Measurements from ENCODE around the gene LMAN2.
A peak's percentile ranks its signal among the peaks of the same experiment; 100 is the strongest.
"Not testable (repeated sequence)": the region's sequence is repeated elsewhere in the genome, so short reads cannot be mapped to it uniquely, and the experiment has no call there.

Gene LMAN2

DNA sequence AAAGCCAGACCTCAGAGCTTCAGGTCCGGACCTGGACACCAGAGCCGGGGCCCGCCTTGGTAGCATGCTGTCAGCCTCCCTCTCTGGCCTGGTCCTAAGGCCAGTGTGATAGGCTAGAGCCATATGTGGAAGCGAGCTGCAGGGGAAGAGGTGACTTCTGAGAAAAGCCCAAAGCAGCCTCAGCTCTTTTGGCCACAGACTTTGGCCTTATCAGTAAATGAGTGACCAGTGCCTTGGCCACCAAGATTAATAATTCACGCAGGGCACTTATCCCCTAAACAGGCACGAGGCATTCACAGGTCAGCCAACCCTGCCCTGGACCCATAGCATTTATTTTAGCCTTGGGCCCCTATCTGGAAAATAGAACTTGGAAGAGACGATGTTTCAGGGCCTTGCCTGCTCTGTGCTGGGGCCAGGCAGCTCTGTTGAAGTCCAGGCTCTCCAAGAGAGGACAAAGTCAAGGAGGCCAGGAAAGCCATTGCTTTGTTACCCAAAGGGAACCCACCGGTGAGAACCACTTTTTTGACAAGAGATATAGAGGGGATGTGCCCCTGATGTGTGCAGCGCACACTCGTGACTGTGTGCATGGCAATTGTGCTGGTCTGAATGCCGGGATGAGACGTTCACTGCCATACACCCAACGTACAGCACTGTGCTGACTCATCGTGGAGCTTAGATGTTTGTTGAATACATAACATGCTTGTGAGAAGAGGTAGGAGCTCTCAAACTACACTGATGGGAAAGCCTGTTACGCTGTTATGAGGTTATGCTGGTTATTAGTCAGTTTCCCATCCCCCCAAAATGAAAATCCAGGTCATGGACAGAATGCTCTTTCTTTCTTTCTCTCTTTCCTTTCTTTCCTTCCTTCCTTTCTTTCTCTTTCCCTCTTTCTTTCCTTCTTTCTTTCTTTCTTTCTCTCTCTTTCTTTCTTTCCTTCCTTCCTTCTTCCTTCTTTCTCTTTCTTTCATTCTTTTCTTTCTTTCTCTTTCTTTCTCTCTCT, 27.7 kb upstream of the LMAN2 start:
- DNase-seq (ENCODE audit: low read depth in 3 of 3), result no peak

DNA sequence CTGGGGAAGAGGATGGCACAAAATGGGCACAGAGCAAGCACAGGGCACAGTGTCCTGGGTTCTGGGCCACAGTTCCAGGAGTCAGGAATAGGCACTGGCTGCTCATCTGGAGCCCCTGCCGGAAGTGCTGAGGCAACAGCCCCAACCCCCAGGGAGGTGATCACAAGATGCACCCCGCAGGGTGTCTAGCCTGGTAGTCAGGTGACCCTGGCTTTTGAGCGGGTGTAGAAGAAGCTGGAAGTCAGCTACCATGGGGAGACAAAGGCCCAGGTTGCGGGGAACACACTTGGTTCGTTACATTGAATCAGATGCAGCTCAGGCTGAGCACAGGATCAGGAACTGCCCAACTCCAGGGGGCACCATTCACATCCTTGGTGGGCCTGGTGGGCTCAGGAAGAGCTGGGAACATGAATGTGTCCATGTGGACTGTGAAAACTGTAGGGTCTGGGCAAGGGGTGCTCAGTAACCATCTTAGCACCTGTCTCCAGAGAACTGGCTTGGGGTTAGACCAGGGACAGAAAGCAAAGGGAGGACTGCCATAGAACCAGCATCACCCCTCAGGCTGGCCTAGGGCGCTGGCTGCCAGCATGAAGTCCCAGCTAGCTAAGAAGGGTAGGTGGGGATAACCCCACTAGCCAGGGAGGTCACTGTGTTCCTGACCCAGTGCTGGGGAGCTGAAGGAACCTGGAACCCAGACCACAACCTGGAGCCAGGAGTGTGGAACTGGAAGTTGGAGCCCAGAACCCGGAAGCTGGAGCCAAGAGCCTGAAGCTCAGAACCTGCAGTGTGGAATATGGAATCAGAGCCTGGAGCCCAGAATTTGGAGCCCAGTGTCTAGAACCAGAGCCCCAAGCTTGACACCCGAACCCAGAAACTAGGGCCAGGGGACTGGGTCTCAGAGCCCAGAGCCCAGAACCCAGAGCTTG, 26.6 kb upstream of the LMAN2 start:
- no peak for DNase-seq (ENCODE audit: low read depth in 3 of 3)

DNA sequence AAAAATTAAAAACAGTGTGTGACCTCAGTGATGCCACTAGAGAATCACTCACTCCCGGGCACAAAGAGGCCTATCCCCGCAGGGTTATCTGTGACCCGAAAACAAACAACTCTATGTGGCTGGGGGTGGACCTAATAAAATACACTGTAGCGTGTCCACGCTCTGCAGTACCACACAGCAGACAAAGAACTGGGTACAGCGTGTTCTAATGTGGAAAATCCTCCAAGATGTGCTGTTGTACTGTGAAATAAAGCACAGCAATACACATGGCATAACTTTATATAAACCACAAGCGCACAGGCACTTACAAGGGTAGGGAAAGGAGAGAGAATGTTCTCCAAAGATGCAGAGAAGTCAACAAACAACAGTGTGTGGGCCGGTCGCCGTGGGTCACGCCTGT, 24.6 kb upstream of the LMAN2 start:
- no peak for DNase-seq (ENCODE audit: low read depth in 3 of 3)

DNA sequence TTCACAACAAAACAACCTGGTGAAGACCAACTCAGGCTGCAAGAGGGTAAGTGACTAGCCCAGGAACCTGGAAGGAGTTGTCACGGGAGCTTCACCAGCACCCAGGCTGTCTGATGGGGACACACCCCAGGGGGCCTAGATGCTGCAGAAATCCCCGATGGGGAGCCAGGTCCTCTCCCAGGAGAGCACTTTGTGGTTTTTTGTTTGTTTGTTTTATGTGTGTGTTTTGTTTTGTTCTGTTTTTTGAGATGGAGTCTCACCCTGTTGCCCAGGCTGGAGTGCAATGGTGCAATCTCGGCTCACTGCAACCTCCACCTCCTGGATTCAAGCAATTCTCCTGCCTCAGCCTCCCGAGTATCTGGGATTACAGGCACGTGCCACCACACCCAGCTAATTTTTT, 24.0 kb upstream of the LMAN2 start:
- not testable (repeated sequence) for DNase-seq (ENCODE audit: low read depth in 3 of 3)

DNA sequence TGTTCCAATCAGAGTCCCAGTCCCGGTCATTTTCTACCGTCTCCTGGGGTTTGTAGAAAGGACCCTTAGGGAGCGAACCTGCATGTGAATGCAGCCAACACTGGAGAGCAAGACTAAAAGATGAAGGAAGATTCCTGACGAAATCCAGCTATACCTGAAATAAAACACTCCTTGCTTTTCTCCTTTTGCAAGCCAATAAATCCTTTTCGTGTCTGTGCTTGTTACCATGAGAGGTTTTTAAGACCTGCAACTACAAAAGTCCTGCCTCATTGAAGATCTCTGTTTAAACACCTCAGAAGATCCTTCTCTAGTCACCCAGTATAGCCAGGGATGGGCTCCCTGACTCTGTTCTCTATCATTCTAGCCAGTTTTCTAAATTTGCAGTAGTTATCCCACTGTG, 22.7 kb upstream of the LMAN2 start:
- DNase-seq (ENCODE audit: low read depth in 3 of 3), result no peak

DNA sequence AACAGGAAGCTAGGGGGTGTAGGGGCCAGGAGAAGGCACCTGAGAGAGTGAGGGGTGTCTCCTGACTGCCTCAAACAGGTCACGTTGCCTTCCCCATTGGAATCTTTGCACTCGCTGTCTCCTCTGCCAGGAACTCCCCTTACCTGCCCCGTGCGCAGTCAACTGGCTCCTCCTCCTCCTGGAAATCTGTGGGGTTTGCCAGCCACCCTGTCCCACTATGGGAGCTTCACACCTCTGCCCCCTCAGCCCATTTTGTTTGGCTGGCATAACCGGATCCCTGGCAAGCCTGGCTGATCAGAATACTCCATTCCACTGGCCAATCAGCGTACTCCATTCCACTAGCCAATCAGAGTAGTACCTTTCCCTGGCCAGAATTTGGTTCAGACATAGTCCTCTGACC, 22.3 kb upstream of the LMAN2 start:
- no peak for DNase-seq (ENCODE audit: low read depth in 3 of 3)

DNA sequence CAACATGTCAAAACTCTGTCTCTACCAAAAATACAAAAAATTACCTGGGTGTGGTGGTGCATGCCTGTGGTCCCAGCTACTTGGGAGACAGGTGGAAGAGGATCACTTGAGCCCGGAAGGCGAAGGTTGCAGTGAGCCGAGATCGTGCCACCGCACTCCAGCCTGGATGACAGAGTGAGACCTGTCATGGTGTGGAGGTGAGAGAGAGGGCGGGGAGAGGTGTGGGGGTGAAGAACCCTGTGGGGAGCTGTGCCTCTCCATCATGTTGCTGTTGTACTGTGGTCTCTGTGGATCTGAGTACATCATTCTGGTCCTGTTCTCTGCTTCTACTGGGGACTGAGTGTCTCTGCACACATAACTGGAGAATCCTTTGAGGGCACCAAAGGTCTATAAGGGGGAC, 21.4 kb upstream of the LMAN2 start:
- DNase-seq (ENCODE audit: low read depth in 3 of 3), result no peak

DNA sequence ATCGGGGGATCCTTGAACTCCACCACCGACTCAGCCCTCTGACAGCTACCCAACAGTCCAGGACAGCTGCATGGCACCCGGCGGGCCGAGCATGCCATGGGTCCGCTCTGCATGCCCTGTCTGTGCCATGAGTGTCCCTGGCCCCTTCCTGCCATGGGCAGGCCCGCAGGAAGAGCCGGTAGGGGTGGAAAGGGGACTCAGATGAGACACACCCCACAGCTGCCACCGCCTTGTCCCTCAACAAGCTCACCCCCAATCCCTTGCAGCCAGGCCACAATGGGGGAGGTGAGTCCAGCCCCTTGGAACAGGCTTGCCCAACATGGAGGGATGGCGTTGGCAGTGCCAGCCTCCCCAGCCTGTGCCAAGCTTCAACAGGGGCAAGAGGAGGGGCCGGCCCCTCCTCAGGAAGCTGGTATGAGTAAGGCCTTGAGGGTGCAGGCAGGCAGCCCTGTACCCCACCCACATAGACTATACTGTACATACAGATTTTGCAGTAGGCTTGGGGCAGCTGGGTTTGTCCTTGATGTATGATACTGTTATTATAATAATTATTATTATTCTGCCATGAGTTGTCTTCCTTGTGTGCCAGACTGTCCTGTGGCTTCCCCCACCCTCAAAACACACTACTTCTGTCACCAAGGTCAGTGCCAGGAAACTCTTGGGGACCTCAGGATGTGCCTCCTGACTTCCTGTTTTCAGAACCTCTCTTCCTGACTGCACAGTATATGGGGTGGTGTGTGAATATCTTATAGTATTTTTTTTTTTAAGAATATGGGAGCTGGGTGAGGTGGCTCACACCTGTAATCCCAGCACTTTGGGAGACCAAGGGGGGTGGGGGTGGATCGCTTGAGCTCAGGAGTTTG, 20.8 kb upstream of the LMAN2 start:
- no peak for DNase-seq (ENCODE audit: low read depth in 3 of 3)

DNA sequence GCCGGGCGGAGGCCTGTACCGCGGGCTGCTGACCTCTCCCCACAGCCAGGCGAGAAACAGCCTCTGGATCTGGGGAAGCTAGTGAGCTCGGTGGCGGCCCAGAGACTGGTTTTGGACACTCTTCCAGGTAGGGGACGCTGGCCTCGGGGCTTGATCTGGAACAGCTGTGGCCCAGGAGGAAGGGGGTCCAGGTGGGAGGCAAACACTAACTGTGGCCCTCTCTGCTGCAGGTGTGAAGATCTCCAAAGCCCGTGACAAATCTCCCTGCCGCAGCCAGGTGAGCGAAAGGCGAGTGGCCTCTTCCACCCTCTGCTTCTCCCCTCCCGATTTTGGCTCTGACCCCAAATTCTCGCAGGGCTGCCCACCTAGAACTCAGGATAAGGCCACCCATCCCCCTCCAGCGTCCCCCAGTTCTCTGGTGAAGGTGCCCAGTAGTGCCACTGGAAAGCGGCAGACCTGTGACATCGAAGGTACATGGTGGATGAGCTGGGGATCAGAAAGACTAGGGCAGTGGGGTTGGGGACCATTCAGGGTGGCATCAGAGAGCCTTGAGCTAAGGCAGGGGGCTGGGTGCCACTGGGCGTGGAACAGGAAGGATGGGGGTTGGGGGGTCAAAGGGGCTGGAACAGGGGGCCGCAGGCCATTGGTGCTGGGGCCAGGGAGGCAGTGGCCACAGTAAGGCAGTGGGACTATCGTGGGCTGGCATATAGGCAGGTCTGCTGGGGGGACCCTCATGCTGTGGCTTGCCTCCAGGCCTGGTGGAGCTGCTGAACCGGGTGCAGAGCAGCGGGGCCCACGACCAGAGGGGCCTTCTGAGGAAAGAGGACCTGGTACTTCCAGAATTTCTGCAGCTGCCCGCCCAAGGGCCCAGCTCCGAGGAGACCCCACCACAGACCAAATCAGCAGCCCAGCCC, 19.9 kb upstream of the LMAN2 start:
- DNase-seq (ENCODE audit: low read depth in 3 of 3), result no peak

DNA sequence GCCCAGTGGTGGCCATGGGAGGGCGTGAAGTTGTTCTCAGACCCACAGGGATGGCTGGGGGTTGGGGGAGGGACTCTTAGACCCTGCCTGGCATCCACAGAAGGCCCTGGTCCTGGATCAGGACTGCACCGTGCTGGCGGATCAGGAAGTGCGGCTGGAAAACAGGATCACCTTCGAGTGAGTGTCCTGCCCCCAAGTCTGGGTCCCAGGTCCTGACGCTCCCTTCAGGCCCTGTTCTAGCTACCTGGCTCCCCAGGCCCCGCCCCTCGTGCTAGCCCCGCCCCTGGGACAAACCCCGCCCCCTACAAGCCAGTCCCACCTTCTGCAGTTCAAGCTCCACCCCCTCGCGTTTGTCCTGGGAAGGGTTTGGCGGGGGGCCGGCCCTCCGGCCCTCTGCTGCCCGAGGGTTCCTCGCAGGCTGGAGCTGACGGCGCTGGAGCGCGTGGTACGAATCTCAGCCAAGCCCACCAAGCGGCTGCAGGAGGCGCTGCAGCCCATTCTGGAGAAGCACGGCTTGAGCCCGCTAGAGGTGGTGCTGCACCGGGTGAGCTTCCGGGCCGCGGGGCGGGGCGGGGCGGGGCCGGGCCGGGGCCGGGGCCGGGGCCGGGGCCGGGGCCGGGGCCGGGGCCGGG, 19.1 kb upstream of the LMAN2 start:
- DNase-seq (ENCODE audit: low read depth in 3 of 3), result peak in 1 of 3 experiments; percentile 49

DNA sequence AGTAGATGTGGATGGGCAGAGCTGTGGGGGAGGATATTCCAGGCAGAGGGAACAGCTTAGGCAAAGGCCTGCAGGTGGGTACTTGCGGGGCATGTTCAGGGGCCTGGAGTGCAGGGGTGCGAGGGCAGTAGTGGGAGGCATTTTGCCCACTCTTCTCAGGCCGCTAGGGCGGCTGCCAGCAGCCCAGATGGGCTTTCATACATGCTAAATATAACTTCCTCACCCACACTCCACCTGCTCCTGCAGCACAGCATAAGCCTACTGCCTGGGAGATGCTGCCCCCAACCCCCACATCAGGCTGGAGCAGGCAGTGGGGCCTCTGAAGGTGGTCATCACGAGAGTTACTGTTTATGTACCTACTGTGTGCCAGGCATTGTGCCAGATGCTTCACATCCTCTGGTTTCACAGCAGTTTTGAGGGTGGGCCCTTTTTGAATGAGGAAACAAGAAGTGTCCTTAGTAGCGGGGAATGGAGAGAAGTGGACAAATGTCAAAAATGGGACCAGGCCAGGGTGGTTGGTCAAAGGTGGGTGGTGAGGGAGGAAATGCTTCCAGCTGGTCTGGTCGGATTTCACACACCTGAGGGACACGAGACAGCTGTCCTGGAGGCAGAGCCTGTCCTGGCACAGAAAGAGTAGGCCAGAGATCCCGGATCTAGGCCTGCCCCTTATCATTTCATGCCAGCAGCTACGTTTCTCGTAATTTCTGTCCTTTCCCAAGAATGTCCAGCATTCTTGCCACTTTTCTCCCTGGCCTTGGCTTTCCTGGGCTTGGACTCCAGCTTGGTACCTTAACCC, 18.4 kb upstream of the LMAN2 start:
- no peak for DNase-seq (ENCODE audit: low read depth in 3 of 3)

DNA sequence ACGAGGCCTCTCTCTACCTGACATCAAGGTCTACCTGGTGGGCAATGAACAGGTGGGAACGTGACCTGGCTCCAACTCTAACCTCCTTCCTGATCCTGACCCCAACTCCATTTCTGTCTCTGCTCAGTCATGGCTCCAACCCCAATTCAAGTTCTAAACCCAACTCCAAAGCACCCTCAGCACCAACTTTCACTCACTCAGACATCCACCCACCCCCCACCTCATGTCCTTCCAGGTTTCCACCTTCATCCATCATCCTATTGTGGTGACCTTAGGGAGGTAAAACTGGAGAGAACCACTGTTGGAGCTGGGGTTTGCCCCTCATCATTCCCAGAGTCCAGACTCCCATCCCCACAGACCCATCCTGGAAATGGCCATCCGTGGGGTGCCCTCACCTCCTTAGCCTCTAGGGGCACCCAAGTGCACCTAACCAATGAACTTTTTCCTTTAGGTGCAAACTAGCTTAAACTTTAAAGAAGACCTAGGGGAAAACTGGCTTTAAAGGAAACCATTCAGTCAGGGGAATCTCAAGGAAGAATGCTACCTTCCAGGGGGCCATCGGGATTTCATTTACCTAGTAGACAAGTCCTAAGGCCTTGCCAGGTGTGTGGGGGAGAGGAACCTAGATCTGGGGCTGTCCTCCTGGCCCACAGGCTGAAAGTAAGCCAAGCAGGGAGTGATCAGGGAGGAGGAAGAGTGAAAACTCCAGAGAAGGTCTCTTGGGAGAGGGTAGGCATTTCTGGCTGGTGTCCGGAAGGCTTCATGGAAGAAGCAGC, 17.6 kb upstream of the LMAN2 start:
- no peak for DNase-seq (ENCODE audit: low read depth in 3 of 3)

DNA sequence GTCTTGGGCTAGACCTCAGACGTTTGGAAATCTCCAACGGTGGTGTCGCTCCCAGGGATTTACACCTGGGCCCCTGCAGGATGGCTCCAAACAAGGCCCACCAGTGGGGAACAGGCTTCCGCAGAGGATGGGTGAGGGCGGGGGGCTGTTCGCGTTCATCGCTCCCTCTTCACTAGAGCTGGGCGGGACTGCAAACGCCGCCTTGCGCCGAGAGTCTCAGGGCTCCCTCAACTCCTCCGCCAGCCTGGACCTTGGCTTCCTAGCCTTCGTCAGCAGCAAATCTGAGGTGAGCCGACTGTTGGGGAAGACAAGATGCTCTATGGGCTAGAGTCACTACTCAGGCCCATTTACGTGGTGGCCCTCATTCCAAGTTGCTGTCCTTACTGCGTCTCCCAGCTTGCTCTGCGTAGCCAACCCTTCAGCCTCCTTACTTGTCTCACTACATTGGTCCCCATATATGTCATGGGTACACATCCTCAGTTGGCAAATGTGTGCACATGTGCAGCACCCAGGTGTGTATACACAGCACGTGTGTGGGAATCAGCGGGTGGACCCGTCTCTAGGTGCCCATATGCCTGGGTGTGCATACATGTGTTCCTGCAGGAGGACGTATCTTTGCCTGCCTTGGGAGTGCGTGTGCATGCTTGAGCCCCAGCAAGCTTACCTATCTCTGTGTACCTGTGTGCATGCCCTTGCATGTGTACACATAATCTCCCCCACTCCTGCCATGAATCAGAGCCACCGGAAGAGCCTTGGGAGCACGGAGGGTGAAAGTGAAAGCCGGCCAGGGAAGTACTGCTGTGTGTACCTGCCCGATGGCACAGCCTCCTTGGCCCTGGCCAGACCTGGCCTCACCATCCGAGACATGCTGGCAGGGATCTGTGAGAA, 16.8 kb upstream of the LMAN2 start:
- no peak for DNase-seq (ENCODE audit: low read depth in 3 of 3)

DNA sequence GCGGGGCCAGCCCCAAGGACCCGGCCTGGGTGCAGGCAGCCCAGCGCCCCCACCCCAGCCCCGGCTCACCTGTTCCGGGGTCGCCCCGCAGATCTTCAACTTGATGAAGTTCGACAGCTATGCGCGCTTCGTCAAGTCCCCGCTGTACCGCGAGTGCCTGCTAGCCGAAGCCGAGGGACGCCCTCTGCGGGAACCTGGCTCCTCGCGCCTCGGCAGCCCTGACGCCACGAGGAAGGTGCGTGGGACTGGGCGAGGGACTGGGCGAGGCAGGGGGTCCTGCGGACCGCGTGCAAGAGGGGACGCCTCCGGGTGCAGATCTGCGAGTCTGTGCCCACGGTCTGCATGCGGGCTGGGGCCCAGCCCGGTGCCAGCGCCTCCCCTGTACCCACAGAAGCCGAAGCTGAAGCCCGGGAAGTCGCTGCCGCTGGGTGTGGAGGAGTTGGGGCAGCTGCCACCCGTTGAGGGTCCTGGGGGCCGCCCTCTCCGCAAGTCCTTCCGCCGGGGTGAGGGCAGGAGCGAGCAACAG, 15.9 kb upstream of the LMAN2 start:
- no peak for DNase-seq (ENCODE audit: low read depth in 3 of 3)

DNA sequence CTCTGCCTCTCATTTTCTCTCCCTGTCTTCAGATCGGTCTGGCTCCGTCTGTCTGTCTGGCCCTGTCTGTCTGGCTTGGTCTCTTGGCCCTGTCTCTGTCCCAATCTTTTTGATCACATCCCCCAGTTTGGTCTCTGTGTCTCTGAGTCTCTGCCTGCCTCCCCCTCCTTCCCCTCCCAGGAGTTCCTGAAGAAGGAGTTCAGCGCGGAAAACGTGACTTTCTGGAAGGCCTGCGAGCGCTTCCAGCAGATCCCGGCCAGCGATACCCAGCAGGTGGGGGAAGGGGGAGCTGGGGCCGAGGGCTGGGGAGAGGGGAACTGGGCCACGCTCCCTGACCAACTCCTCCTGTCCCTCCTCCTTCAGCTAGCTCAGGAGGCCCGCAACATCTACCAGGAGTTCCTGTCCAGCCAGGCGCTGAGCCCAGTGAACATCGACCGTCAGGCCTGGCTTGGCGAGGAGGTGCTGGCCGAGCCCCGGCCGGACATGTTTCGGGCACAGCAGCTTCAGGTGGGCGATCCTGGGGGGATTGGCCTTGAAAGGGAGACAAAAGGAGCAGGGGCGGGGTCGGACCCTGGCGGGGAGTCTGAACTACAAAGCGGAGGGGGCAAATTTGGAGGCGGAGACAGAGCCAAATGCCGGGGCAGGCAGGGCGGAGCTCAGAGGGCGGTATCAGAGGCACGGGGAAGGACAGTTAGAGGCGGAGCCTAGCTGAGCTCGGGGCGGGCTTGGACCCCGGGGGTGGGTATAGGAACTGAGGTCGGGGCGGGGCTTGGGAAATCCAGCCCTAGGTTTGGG, 15.3 kb upstream of the LMAN2 start:
- DNase-seq (ENCODE audit: low read depth in 3 of 3), result no peak

DNA sequence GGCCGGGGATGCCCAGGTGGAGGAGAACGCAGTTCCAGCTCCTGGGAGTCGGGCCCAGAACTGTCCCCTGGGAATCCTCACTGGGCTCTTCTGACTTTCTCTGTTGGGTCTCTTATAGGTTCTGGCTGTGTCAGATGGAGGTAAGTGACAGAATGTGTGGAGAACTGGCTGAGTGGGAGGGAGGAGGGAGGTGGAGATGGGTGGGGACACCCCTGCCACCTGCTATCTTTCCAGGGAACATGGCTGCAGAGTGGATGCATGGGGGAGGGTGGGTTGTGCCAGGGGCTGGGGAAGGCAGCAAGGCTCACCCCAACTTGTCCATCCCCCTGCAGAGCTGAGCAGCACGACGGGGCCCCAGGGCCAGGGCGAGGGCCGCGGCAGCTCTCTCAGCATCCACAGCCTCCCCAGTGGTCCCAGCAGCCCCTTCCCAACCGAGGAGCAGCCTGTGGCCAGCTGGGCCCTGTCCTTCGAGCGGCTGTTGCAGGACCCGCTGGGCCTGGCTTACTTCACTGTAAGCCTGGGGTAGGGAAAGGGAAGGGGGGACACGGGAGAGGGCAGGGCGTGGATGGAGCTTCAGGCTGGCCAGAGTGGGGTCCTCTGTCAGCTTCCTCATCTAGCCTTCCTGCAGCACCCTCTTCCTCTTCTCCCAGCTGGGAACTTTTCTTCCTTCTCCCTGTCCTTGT, 14.5 kb upstream of the LMAN2 start:
- DNase-seq (ENCODE audit: low read depth in 3 of 3), result no peak

Measured in stimulated activated CD4-positive, alpha-beta T cell treated with anti-CD3 and anti-CD28 coated beads, TNF-alpha, amount 100 ng/mL, for 4 hours (primary cell).